GM18508 (cell line): ENCODE results near the gene TCP1.
A peak's percentile ranks its signal among the peaks of the same experiment; 100 is the strongest.
"Not testable (repeated sequence)": the region's sequence is repeated elsewhere in the genome, so short reads cannot be mapped to it uniquely, and the experiment has no call there.

Source experiments
- ATAC-seq: cut with Tn5 transposase; IDR thresholded peaks from one replicate; pipeline ENCODE4 v1.9.1; 2021; ENCODE audit warnings: moderate number of reproducible peaks; ENCODE audit not compliant: insufficient read depth, unreplicated experiment

Gene TCP1

DNA sequence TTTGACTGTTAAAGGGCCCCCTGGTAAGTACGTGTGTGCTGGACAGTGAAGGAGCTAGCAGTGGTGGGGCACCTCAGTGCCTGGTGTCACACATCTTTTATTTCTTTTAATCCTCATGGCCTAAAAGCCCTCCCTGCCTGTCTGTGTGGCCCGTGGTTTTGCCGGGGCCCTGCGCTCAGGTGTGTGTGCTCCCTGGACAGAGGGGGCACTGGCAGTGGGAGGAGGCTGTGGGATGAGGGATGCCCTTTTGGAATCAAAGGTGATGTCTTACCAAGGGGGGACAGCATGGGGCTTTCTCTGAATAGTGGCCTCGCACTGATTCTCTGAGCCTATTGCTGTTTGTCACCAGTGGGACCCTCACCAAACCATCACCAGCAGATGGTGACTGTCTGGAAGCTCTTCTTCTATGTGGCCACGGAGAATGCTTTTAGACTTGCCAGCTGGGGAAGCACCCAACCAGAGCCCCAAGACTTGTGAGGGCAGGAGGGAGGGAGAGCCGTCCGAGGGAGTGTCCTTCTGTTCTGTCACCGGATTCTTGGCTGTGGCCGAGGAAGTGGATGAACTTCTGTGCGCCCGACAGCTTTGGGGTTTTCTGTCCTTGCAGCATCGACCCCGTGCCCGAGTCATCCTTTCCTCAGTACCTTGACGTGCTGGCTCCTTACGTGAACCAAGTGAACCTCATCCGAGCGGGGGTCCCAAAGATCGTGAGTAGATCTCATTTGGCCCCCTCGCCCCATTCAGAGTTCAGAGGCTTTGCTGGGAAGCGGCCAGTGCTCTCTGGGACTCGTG, 28.7 kb upstream of the TCP1 start:
- no peak for ATAC-seq

GRCh38 chr6:159816775-159817174, 27.4 kb upstream of the TCP1 start:
- ATAC-seq = not testable (repeated sequence)

- no peak for ATAC-seq
Measured at GRCh38 chr6:159815410-159815809, 26.0 kb upstream of the TCP1 start.

DNA sequence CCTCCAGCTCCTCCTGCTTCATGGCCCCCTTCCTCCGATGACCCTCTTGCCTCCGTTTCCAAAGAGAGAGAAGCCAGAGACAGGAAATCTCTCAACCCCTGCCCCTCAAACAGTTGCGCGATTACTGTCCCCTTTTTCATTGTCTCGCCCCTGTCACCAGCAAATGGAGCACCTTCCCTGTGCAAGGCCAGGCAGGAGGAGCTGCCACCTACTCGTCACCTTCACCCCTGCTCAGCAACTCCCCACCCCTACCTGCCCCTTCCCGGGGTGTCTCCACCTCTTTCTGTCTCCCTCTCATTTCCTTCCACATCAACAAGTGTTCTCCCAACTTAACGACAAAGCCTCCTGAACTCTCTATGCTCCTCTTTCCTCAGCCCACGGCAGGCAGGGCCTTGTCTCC, 24.4 kb upstream of the TCP1 start:
- ATAC-seq = no peak

GRCh38 chr6:159809149-159809548, 19.7 kb upstream of the TCP1 start:
- ATAC-seq = no peak

DNA sequence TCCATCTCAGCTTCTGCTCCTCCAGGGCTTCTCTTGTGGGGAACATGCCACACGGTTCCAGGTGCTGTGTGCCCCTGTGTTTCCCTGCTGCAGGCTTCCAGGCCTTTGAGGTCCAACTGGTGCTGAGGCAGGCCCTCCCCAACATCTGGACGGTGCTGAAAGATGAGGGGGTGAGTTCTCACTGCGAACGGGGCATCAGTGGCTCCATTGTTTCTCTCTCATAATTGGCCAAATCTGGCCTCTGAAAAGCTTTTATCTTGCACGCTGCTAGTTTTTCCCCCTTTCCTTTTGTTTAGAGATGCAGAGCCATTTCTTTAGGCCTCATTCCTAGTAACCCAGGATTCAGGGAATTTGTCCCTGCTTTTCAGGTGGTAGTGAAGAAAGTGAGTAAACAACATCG, 19.2 kb upstream of the TCP1 start:
- ATAC-seq = no peak

- no peak for ATAC-seq
Measured at GRCh38 chr6:159807150-159807858, 17.9 kb upstream of the TCP1 start.

- ATAC-seq = no peak
Measured at GRCh38 chr6:159806021-159806458, 16.6 kb upstream of the TCP1 start.

GRCh38 chr6:159805440-159806020, 16.1 kb upstream of the TCP1 start:
- ATAC-seq = no peak

DNA sequence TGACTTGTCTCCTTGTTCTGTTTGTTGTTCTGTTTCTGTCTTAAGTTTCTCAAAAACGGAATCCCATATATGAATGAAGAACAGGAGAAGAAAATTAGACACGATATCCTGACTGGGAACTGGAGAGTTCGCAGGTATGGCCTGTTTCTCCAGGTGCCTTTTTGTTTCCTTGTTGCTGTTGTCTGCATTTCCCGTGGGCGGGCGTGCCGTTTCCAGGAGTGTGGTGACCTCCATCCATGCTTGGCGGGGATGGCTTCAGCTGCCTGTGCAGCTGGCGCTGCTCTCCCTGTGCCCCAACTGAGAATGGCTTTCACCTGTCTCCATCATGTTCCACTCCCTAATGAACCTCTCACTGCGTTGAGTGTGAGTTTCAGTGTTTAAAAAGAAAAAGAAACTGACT, 15.1 kb upstream of the TCP1 start:
- no peak for ATAC-seq

DNA sequence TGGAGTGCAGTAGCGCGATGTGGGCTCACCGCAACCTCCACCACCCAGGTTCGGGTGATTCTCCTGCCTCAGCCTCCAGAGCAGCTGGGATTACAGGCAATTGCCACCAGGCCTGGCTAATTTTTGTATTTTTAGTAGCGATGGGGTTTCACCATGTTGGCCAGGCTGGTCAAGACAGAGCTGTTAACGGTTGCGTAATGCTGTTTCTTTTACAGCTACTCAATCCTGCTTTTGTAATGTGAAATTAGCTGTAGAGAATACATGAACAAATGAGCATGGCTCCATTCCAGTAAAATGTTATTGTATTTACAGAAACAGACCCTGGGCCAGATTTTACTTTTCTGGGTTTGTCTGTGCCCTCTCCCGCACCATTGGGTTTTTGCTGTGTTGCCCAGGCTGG, 12.5 kb upstream of the TCP1 start:
- ATAC-seq = no peak

GRCh38 chr6:159800141-159800865, 10.9 kb upstream of the TCP1 start, which contains the start of gene PNLDC1:
PNLDC1 (plus strand) TSS chr6:159800276; CDS start chr6:159800308, 32 bp downstream.
- ATAC-seq = no peak

- ATAC-seq = no peak
Measured at GRCh38 chr6:159797554-159797953, 8.2 kb upstream of the TCP1 start.

DNA sequence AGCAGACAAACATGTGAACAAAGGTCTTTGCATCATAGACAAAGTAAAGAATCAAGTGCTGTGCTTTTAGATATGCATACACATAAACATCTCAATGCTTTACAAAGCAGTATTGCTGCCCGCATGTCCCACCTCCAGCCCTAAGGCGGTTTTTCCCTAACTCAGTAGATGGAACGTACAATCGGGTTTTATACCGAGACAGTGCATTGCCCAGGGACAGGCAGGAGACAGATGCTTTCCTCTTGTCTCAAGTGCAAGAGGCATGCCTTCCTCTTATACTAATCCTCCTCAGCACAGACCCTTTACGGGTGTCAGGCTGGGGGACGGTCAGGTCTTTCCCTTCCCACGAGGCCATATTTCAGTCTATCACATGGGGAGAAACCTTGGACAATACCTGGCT, 5.6 kb upstream of the TCP1 start:
- ATAC-seq = not testable (repeated sequence)

GRCh38 chr6:159790956-159791598, 1.7 kb upstream of the TCP1 start:
- ATAC-seq = no peak

DNA sequence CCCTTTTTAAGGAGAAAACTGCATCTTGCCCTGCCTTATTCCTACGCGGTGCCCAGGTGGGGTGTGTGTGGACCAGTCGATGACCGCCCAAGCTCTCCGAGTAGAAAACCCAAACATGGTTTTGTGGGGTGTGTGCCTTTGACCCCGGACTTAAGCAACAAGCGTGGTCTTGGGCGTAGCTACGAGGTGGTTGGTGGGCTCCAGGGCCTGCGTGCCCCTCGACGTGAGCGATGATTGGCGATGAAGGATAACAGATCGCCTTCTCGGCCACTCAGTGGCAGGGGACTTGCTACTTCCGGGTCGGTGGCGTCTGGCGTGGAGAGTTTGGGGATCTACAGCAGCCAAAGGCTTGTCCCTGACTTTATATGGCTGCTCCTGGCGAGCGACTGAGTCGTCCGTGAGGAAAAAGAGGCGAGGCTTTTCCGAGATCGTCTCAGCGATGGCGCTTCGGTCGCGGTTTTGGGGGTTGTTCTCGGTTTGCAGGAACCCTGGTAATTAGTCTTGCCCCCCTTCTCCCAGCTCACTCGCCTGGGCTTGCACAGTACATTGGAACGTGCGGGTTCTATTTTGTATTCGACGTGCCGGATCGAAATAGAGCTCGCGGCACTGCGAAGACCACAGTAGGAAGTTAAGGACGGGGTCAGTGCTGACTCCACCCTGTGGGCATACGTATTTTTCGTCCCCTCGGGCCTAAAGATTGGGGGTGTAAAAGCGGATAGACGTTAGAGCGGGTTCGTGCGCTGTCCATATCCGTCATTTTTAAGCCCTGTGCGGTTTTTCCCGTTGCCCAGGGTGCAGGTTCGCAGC, 950 bp upstream of the TCP1 start, which contains the start of gene MRPL18:
Gene MRPL18 (plus strand): TSS at position 319 of the 807 bp plus-strand sequence. CDS start 121 bp downstream, at position 440.
- ATAC-seq = peak; percentile 73

DNA sequence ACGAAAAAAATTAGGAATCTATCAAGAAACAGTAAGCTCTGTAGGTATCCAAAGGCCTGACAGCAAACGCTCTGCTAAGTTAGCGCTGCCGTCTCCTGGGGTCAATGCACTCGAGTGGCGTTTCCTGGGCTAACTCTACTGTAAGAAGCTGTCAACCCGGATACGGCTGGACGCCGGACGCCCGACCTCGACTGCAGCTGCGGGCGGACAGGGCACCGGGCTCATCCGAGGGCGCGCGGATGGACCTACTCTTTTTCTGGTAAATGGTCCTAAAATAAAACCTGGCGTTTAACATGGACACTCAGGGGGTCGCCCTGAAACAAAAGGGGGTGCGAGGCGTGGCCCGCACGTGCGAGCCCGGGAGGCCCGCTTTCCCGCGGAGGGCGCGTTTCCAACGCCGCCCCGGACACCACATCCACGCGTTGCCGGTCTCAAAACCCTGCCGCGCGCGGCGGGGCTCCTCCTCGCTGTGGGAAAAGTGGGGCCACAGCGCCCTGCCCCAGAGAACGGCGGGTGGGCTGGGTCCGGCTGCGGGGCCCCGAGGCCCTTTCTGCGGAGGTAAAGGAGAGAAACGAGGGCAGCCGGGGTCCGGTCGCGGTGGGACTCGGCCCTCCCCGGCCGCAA, 537 bp downstream of the TCP1 start:
- ATAC-seq = no peak

DNA sequence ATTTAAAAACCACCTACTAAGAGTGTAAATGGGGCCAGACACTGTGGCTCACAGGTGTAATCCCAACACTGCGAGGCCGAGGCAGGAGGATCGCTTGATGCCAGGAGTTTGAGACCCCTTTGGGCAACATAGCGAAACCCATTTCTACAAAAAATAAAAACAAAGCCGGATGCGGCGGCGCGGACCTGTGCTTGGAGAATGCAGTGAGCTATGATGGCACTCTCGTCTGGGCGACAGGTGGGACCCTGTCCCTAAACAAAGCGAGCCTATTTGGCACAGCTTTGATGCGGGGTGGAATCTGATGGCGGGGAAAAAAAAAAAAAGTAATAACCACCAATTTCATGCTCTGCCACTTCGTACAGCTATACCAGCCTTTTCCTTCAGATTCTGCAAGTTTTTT, 1.1 kb downstream of the TCP1 start:
- ATAC-seq = no peak
